Mucosa of descending colon (tissue), 3 donors: ENCODE results near the gene TDRD1. TPM values are rescaled to one million over a fixed set of nuclear protein-coding genes. Genes with fewer than 3 reads are reported as not detected.

Source experiments
- ATAC-seq: fragments of 200-7000 bp; cut with Tn5 transposase; one replicate; pipeline ENCODE4 v1.9.1; 2020; ENCODE audit warnings: mild to moderate bottlenecking, moderate library complexity
- DNase-seq, 3 donors: peaks; one replicate each; pipeline ENCODE4 v3.0.0-alpha.2; 2020
- H3K36me3 ChIP-seq: fragments of 200-600 bp; one replicate; pipeline ENCODE4 v1.8.0; 2021; ENCODE audit warnings: low read depth, mild to moderate bottlenecking
- H3K4me1 ChIP-seq: fragments of 200-600 bp; one replicate; pipeline ENCODE4 v1.8.0; 2021; ENCODE audit warnings: low read depth, mild to moderate bottlenecking
- H3K4me3 ChIP-seq: fragments of 200-600 bp; one replicate; pipeline ENCODE4 v1.8.0; 2021; ENCODE audit warnings: mild to moderate bottlenecking
- H3K9me3 ChIP-seq: fragments of 200-600 bp; one replicate; pipeline ENCODE4 v1.8.0; 2021; ENCODE audit warnings: mild to moderate bottlenecking
- intact Hi-C, 2 donors: fragments of 100-400 bp; cut with DNase I in 1 of 2; cut with micrococcal nuclease in 1 of 2; formaldehyde crosslinking; loops; one replicate each; pipeline versions ENCODE4 v1.11.0 to v1.11.1; 2022; cut with DNase I, micrococcal nuclease
- total RNA-seq, 3 donors: library from RNA; stranded (reverse); fragmentation: NEBNext Ultra II Directional in 2 of 3; extraction: Animal tissue kit (Norgen Biotek cat#: 25700) in 2 of 3; gene quantifications; one replicate each; pipeline versions ENCODE4 v1.2.1 to v1.2.4, GENCODE V29; 2021 to 2023
- TF ChIP-seq, protein P1 (sequence below): fragments of 200-600 bp; IDR thresholded peaks from one replicate; pipeline ENCODE4 v1.8.0; 2022; ENCODE audit warnings: antibody characterized with exemption, mild to moderate bottlenecking
- donor health status: DM: no; HTN: no; CAD: no; lungs with moderate emphysema.
- donor health status: DM: no; HTN: no; CAD: no.
- donor health status: DM: no; HTN: yes; CAD: no.

The TDRD1 gene
- total RNA-seq, 3 donors from 2014 or later, result 0.06 to 1.7 (median 0.09) TPM

DNA sequence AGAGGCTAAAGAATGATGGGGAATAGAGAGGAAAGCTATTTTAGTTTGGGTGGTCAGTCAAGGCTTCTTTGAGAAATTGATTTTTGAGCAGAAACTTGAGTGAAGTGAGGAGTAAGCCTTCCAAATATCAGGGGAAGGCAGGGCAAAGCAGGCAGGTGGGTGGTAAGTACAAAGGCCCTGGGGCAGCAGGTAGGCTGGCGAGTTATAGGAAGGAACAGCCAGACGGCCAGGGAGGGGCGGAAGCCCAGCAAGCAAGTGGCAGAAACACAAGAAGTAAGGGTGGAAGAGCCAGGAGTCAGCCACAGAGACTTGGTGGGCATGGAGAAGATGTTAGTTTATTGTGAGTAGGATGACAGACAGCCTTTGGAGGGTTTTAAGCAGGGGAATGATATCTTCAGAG lies 94.8 kb downstream of the TDRD1 start:
- ATAC-seq, result no peak
- intact Hi-C loops, result no loop called here

DNA sequence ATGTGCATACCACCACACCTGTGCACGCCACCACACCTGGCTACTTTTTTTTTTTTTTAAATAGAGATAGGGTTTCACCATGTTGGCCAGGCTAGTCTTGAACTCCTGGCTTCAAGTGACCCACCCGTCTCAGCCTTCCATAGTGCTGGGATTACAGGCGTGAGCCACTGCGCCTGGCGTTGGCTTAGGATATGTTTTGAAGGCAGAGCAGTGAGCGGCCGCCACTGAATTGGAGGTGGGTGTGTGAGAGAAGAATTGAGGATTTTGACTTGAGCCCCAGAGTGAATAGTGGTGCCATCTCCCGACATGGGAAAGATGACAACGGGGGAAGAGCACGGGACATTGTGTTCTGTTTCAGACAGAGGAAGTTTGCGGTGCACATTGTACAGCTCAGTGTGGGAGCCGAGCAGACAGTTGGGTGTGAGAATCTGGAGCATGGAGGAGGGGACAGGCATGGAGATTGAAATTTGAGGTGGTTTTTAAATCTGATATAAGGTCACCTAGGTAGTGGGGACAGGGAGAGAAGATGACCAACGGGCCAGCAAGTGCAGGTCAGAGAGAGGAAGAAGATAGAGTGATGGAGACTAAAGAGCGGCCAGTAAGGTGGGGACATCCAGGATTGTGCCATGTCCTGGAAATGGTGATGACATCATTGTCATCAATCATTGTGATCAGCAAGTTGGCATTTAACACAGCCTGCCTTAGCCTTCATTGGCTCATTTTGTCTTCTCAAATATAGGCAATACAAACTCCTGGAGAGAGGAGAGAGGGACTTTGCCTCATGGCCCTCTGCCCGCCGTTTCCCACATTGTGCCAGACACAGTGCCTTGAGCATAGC lies 95.7 kb downstream of the TDRD1 start:
- no peaks in the 10 kb centered on the region for H3K36me3 ChIP-seq
- TF ChIP-seq, protein P1, sequence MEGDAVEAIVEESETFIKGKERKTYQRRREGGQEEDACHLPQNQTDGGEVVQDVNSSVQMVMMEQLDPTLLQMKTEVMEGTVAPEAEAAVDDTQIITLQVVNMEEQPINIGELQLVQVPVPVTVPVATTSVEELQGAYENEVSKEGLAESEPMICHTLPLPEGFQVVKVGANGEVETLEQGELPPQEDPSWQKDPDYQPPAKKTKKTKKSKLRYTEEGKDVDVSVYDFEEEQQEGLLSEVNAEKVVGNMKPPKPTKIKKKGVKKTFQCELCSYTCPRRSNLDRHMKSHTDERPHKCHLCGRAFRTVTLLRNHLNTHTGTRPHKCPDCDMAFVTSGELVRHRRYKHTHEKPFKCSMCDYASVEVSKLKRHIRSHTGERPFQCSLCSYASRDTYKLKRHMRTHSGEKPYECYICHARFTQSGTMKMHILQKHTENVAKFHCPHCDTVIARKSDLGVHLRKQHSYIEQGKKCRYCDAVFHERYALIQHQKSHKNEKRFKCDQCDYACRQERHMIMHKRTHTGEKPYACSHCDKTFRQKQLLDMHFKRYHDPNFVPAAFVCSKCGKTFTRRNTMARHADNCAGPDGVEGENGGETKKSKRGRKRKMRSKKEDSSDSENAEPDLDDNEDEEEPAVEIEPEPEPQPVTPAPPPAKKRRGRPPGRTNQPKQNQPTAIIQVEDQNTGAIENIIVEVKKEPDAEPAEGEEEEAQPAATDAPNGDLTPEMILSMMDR, result no peak
- no peak overlapping the region for H3K4me3 ChIP-seq
- intact Hi-C loops, result no loop called here
- H3K9me3 ChIP-seq, result no peaks in the 10 kb centered on the region
- ATAC-seq (no peak), DNase-seq (no peak)
- peaks cover 11% of the 10 kb centered on the region for H3K4me1 ChIP-seq

More for the DNA sequence above, 94.8 kb downstream of the TDRD1 start:
- Histone ChIP-seq H3K36me3 (no peaks in the 10 kb centered on the region), H3K4me1 (peaks cover 11% of the 10 kb centered on the region), H3K9me3 (no peaks in the 10 kb centered on the region), H3K4me3 (no peak overlapping the region)
- TF ChIP-seq, protein P1, result no peak
- DNase-seq, result no peak

DNA sequence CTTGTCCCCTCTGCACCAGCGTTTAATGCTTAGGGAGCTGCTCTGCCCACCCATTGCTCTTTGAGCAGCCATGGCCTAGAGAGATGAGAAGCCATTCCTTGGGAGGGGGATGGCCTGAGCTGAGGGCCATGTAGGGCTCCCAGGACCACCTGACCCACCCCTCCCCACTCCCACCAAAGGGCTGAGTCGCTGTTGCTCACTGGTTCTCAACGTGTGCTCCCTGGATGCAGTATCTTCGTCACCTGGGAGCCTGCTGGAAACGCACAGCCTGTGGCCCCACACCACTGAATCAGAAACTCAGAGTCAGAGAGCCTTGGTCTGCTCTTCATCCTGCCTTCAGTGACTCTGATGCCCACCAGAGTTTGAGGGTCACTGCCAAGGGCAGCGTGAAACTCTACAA lies 96.9 kb downstream of the TDRD1 start:
- TF ChIP-seq, protein P1, result no peak
- ATAC-seq (no peak), DNase-seq (no peak)
- Histone ChIP-seq H3K4me3 (no peak overlapping the region), H3K4me1 (peaks cover 10% of the 10 kb centered on the region), H3K9me3 (no peaks in the 10 kb centered on the region), H3K36me3 (no peaks in the 10 kb centered on the region)
- intact Hi-C loops, result no loop called here

DNA sequence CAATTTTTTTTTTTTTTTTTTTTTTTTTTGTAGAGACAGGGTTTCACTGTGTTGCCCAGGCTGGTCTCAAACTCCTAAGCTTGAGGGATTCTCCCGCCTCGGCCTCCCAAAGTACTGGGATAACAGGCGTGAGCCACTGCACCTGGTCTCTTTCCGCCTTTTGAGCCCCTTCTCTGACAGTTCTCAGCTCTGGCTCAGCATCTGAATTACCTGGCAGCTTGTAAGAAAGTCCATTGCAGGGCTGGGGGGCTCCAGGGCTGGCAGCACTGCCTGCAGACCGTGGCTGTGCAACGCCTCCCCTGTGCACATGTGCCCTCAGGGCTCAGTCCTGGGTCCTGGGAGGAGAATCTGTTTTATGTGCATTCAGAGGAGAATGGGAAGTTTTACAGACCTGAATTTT lies 97.5 kb downstream of the TDRD1 start:
- DNase-seq, result no peak
- no peak for ATAC-seq
- TF ChIP-seq, protein P1, result no peak
- Histone ChIP-seq H3K36me3 (no peaks in the 10 kb centered on the region), H3K4me3 (no peak overlapping the region), H3K9me3 (no peaks in the 10 kb centered on the region), H3K4me1 (peaks cover 4% of the 10 kb centered on the region)
- intact Hi-C loops, result no loop called here

DNA sequence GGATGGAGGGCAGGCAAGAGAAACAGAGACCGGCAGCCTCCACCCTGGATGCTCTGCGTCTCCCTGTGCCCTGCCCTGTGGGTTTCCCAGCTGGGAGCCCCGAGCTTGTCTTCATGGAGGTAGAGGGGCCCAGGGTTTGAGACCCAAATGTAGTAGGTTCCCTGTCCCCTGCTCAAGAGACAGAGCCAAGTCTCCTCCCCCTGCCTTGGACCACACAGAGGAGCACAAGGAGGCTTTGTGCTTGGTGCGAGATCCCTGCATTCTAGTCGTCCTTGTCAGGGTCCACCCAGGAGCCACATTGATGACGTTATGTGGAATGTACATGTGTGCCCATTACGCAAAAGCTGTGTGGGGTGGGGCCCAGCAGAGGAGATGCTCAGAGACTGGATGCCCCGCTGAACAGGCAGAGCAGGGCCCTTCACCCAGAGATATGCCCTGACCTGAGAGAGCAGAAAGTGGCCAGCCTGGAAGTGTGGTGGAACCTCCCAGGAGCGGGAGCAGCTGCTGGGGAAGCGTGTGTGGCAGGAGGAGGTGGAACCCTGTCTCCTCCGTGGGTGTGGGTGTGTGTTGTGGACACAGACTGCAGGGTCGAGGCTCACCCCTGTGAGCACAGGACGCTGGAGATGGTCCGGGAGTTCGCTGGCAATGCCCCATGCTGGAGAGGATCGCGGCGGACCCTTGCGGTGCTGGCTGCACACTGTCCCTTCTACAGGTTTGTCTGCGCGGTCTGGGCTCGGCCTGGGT lies 99.2 kb downstream of the TDRD1 start:
- DNase-seq, result no peak
- H3K4me3 ChIP-seq, result no peak overlapping the region
- no peaks in the 10 kb centered on the region for H3K4me1 ChIP-seq
- no peaks in the 10 kb centered on the region for H3K9me3 ChIP-seq
- ATAC-seq, result no peak
- no peaks in the 10 kb centered on the region for H3K36me3 ChIP-seq
- intact Hi-C loops, result no loop called here
- TF ChIP-seq, protein P1, result no peak
